Loucy (cell line): ENCODE results near the gene BRAF.

Source experiments
- H2AFZ ChIP-seq: fragments of 200-600 bp; sonication (generic); 2 replicates; pipeline ENCODE4 v1.6.0; 2016; ENCODE audit warnings: antibody characterized with exemption, mild to moderate bottlenecking, low read length, moderate library complexity
- H3F3A ChIP-seq: fragments of 200-600 bp; 2 replicates; pipeline ENCODE4 v1.6.0; 2016; ENCODE audit warnings: antibody characterized with exemption, low read depth, mild to moderate bottlenecking
- H3K27me3 ChIP-seq: fragments of 200-600 bp; sonication (generic); 2 replicates; pipeline ENCODE4 v1.6.1; 2014; ENCODE audit warnings: low read length, mild to moderate bottlenecking; ENCODE audit not compliant: insufficient read depth, poor library complexity, severe bottlenecking
- H3K36me3 ChIP-seq: fragments of 200-600 bp; sonication (generic); 2 replicates; pipeline ENCODE4 v1.6.1; 2016; ENCODE audit warnings: low read length; ENCODE audit not compliant: insufficient read depth
- H3K4me1 ChIP-seq: fragments of 200-600 bp; sonication (generic); 2 replicates; pipeline ENCODE4 v1.5.1; 2014; ENCODE audit warnings: low read length, mild to moderate bottlenecking; ENCODE audit not compliant: insufficient read depth, poor library complexity, severe bottlenecking
- H3K4me2 ChIP-seq: fragments of 200-600 bp; sonication (generic); 2 replicates; pipeline ENCODE4 v1.6.0; 2014; ENCODE audit warnings: antibody characterized with exemption, low read length, low read depth, mild to moderate bottlenecking; ENCODE audit not compliant: poor library complexity, severe bottlenecking
- H3K4me3 ChIP-seq: fragments of 200-600 bp; sonication (generic); 2 replicates; pipeline ENCODE4 v1.5.1; 2014; ENCODE audit warnings: low read length, mild to moderate bottlenecking, mixed read lengths; ENCODE audit not compliant: poor library complexity, severe bottlenecking
- H3K79me2 ChIP-seq: fragments of 200-600 bp; sonication (generic); 2 replicates; pipeline ENCODE4 v1.6.1; 2014; ENCODE audit warnings: low read length; ENCODE audit not compliant: insufficient read depth
- H3K9ac ChIP-seq: fragments of 200-600 bp; sonication (generic); 2 replicates; pipeline ENCODE4 v1.6.0; 2014; ENCODE audit warnings: mild to moderate bottlenecking, low read depth, low read length, moderate library complexity; ENCODE audit not compliant: poor library complexity, severe bottlenecking
- H3K9me2 ChIP-seq: fragments of 200-600 bp; sonication (generic); replicated peaks from 2 replicates; pipeline ENCODE4 v1.6.1; 2016; ENCODE audit warnings: low read depth, low read length, mixed read lengths
- H3K9me3 ChIP-seq: fragments of 200-600 bp; sonication (generic); 2 replicates; pipeline ENCODE4 v1.6.1; 2014; ENCODE audit warnings: mild to moderate bottlenecking, antibody characterized with exemption, low read length, low read depth; ENCODE audit not compliant: insufficient read depth
- H4K20me1 ChIP-seq: fragments of 200-600 bp; sonication (generic); 2 replicates; pipeline ENCODE4 v1.6.0; 2014; ENCODE audit warnings: antibody characterized with exemption, low read length, mild to moderate bottlenecking; ENCODE audit not compliant: insufficient read depth, poor library complexity, severe bottlenecking
- EZH2phosphoT487 ChIP-seq: fragments of 200-600 bp; IDR thresholded peaks from 2 replicates; pipeline ENCODE4 v1.6.1; 2018; ENCODE audit warnings: antibody characterized with exemption, mild to moderate bottlenecking, moderate library complexity, borderline replicate concordance
- TF ChIP-seq, protein P1 (sequence below): fragments of 200-600 bp; sonication (generic); conservative IDR thresholded peaks from 2 replicates; pipeline ENCODE4 v1.5.1; 2014; ENCODE audit warnings: mild to moderate bottlenecking, antibody characterized with exemption, low read length

The BRAF gene

DNA sequence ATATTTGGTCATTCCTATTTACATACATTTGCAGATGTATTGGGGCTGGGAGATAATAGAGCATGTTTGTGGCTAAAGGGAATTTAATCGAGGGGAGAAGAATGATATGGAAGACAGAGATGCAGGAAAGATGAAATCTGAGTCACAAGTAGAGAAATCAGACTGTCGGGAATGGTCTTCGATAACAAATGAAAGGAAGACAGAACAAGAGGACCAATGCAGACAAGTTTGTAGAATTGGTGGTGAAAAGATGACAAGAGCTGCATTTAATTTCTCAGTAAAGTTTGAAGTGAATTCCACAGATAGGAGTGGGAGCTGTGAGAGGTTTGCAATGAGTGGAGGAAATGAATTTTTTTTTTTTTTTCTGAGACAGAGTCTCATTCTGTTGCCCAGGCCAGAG is 60.0 kb downstream of the BRAF start:
- Histone ChIP-seq H3K9me2 (no peaks in the 10 kb centered on the region), H3F3A (no peaks in the 10 kb centered on the region), H3K9me3 (no peaks in the 10 kb centered on the region), H2AFZ (no peak overlapping the region), H3K79me2 (peaks cover 90% of the 10 kb centered on the region), H3K4me3 (no peak overlapping the region), H4K20me1 (peaks cover 13% of the 10 kb centered on the region), H3K36me3 (no peaks in the 10 kb centered on the region), H3K9ac (no peak overlapping the region), H3K4me1 (peaks cover 11% of the 10 kb centered on the region), H3K4me2 (no peak overlapping the region), H3K27me3 (no peaks in the 10 kb centered on the region)
- no peak for TF ChIP-seq EZH2phosphoT487
- TF ChIP-seq, protein P1, sequence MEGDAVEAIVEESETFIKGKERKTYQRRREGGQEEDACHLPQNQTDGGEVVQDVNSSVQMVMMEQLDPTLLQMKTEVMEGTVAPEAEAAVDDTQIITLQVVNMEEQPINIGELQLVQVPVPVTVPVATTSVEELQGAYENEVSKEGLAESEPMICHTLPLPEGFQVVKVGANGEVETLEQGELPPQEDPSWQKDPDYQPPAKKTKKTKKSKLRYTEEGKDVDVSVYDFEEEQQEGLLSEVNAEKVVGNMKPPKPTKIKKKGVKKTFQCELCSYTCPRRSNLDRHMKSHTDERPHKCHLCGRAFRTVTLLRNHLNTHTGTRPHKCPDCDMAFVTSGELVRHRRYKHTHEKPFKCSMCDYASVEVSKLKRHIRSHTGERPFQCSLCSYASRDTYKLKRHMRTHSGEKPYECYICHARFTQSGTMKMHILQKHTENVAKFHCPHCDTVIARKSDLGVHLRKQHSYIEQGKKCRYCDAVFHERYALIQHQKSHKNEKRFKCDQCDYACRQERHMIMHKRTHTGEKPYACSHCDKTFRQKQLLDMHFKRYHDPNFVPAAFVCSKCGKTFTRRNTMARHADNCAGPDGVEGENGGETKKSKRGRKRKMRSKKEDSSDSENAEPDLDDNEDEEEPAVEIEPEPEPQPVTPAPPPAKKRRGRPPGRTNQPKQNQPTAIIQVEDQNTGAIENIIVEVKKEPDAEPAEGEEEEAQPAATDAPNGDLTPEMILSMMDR = no peak

DNA sequence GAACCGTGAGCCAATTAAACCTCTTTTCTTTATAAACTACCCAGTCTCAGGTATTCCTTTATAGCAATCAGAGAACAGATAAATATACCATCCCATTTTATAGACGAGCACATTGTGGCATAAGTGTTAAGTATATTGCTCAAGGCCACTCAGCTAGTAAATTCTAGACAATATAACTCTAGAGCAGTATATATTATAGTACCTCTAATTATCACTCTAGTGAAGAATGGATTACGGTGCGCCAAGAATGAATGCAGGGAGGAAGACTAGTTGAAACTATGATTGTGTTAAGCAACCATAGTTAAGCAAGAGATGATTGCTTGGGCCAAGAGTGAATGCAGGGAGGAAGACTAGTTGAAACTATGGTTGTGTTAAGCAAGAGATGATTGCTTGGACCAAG is 60.9 kb downstream of the BRAF start:
- Histone ChIP-seq H3K9me3 (no peaks in the 10 kb centered on the region), H3F3A (no peaks in the 10 kb centered on the region), H3K9ac (no peak overlapping the region), H3K4me1 (peaks cover 8% of the 10 kb centered on the region), H3K4me3 (no peak overlapping the region), H4K20me1 (peaks cover 15% of the 10 kb centered on the region), H3K4me2 (no peak overlapping the region), H3K27me3 (no peaks in the 10 kb centered on the region), H3K9me2 (no peaks in the 10 kb centered on the region), H2AFZ (no peak overlapping the region), H3K36me3 (no peaks in the 10 kb centered on the region), H3K79me2 (peaks cover 82% of the 10 kb centered on the region)
- TF ChIP-seq EZH2phosphoT487 = no peak
- TF ChIP-seq, protein P1 = no peak

DNA sequence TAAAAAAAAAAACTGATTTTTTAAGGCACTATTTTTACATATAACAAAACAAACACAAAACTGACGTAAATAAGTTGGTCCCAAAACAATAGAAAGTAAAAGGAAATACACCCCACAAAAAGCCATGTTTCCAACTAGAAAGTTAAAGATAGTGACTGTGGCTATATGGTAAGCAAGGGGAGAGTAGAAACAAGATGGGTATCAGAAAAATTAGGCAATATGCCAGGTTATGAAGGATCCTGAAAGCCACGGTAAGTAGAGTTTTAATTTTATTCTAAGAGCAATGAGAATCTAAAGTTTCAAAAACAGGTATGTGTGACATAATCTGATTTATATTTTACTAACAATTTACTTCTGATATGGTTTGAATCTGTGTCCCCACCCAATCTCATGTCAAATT is 61.5 kb downstream of the BRAF start:
- H3K9ac ChIP-seq = no peak overlapping the region
- H3K79me2 ChIP-seq = peaks cover 79% of the 10 kb centered on the region
- no peak overlapping the region for H3K4me2 ChIP-seq
- H3K9me2 ChIP-seq = no peaks in the 10 kb centered on the region
- H3F3A ChIP-seq = no peaks in the 10 kb centered on the region
- peaks cover 14% of the 10 kb centered on the region for H4K20me1 ChIP-seq
- H3K27me3 ChIP-seq = no peaks in the 10 kb centered on the region
- H3K9me3 ChIP-seq = no peaks in the 10 kb centered on the region
- H2AFZ ChIP-seq = no peak overlapping the region
- TF ChIP-seq EZH2phosphoT487 = no peak
- TF ChIP-seq, protein P1 = no peak
- H3K4me3 ChIP-seq = no peak overlapping the region
- H3K4me1 ChIP-seq = peaks cover 8% of the 10 kb centered on the region
- H3K36me3 ChIP-seq = no peaks in the 10 kb centered on the region
